ENCODE data around the gene FES. TPM values are rescaled to one million over a fixed set of nuclear protein-coding genes. Genes with fewer than 3 reads are reported as not detected.

Gene FES
- total RNA-seq, 1 donor from 2014 or later = 15.1 TPM

- TF ChIP-seq CTCF (IDR thresholded peaks at IDR 0.05; ENCODE audit: insufficient read depth, low read length, poor library complexity, severe bottlenecking) = no peak
- no peak for DNase-seq (ENCODE audit: low read depth)
- no peaks in the 10 kb centered on the region for H3K36me3 ChIP-seq (ENCODE audit: control insufficient read depth, insufficient read depth, low read length)
- H3K27me3 ChIP-seq (ENCODE audit: control insufficient read depth, insufficient read depth, low read length) = no peaks in the 10 kb centered on the region
- no peak overlapping the region for H3K4me3 ChIP-seq (ENCODE audit: low read depth, low read length)
Observed at GRCh38 chr15:90862964-90863778, 21.1 kb upstream of the FES start.

GRCh38 chr15:90863987-90864386 is 20.3 kb upstream of the FES start:
- no peaks in the 10 kb centered on the region for H3K36me3 ChIP-seq (ENCODE audit: control insufficient read depth, insufficient read depth, low read length)
- H3K4me3 ChIP-seq (ENCODE audit: low read depth, low read length) = no peak overlapping the region
- TF ChIP-seq CTCF (IDR thresholded peaks at IDR 0.05; ENCODE audit: insufficient read depth, low read length, poor library complexity, severe bottlenecking) = no peak
- no peak for DNase-seq (ENCODE audit: low read depth)
- no peaks in the 10 kb centered on the region for H3K27me3 ChIP-seq (ENCODE audit: control insufficient read depth, insufficient read depth, low read length)

GRCh38 chr15:90864507-90864906 is 19.8 kb upstream of the FES start:
- no peaks in the 10 kb centered on the region for H3K36me3 ChIP-seq (ENCODE audit: control insufficient read depth, insufficient read depth, low read length)
- DNase-seq (ENCODE audit: low read depth) = no peak
- TF ChIP-seq CTCF (IDR thresholded peaks at IDR 0.05; ENCODE audit: insufficient read depth, low read length, poor library complexity, severe bottlenecking) = no peak
- no peaks in the 10 kb centered on the region for H3K27me3 ChIP-seq (ENCODE audit: control insufficient read depth, insufficient read depth, low read length)
- H3K4me3 ChIP-seq (ENCODE audit: low read depth, low read length) = no peak overlapping the region

GRCh38 chr15:90865702-90866101 is 18.6 kb upstream of the FES start:
- no peak for TF ChIP-seq CTCF (IDR thresholded peaks at IDR 0.05; ENCODE audit: insufficient read depth, low read length, poor library complexity, severe bottlenecking)
- no peak overlapping the region for H3K4me3 ChIP-seq (ENCODE audit: low read depth, low read length)
- no peaks in the 10 kb centered on the region for H3K27me3 ChIP-seq (ENCODE audit: control insufficient read depth, insufficient read depth, low read length)
- no peaks in the 10 kb centered on the region for H3K36me3 ChIP-seq (ENCODE audit: control insufficient read depth, insufficient read depth, low read length)
- no peak for DNase-seq (ENCODE audit: low read depth)

GRCh38 chr15:90866161-90866715 is 18.1 kb upstream of the FES start:
- no peak overlapping the region for H3K4me3 ChIP-seq (ENCODE audit: low read depth, low read length)
- H3K36me3 ChIP-seq (ENCODE audit: control insufficient read depth, insufficient read depth, low read length) = no peaks in the 10 kb centered on the region
- no peak for DNase-seq (ENCODE audit: low read depth)
- no peak for TF ChIP-seq CTCF (IDR thresholded peaks at IDR 0.05; ENCODE audit: insufficient read depth, low read length, poor library complexity, severe bottlenecking)
- H3K27me3 ChIP-seq (ENCODE audit: control insufficient read depth, insufficient read depth, low read length) = no peaks in the 10 kb centered on the region
